ENCODE data around the gene ICAM2. TPM values are rescaled to one million over a fixed set of nuclear protein-coding genes. Genes with fewer than 3 reads are reported as not detected.

Gene ICAM2
- total RNA-seq, 4 donors from 2014 or later: 6.4 to 24.3 (median 9.3) TPM; not detected in 1

- DNase-seq: no peak
- no peak for TF ChIP-seq EP300 (IDR thresholded peaks at IDR 0.05; ENCODE audit: low read depth)
- TF ChIP-seq POLR2AphosphoS5 (IDR thresholded peaks at IDR 0.05): no peak
- no peak for TF ChIP-seq CTCF (IDR thresholded peaks at IDR 0.05)
- TF ChIP-seq POLR2A (IDR thresholded peaks at IDR 0.05): no peak
- in situ Hi-C loops (cut with MboI; ENCODE audit: low pct_ligation_motif_present in 1 of 4, low pct_unique_long_range_greater_than_20kb in 1 of 4, low sequenced_read_pairs in 3 of 4): loop anchor here in 3 of 4 donors (10.0 to 25.0 kb wide), 2 partner anchors 107 to 249 kb away; no protein-coding TSS in a partner anchor
- H3K27me3 ChIP-seq: no peaks in the 10 kb centered on the region
- H3K4me1 ChIP-seq: peaks cover 0 to 2% (median 0%) of the 10 kb centered on the region in 4 donors
- no peak overlapping the region for H3K4me3 ChIP-seq
- no peaks in the 10 kb centered on the region for H3K9me3 ChIP-seq
- intact Hi-C loops (cut with DNase I; ENCODE audit: low total_unique reads): no loop called here
- no peak overlapping the region for H3K27ac ChIP-seq
- 95 to 100% methylated on average over 3 to 5 of the region's 5 CpGs for WGBS, 2 donors (ENCODE audit: low coverage in 1 of 2)
- H3K36me3 ChIP-seq: peaks cover 0 to 2% (median 0%) of the 10 kb centered on the region in 4 donors
Measured at GRCh38 chr17:64037802-64038201, 17.4 kb upstream of the ICAM2 start.

- no peaks in the 10 kb centered on the region for H3K27me3 ChIP-seq
- WGBS, 2 donors (ENCODE audit: low coverage in 1 of 2): 78 to 89% methylated on average over 4 to 6 of the region's 6 CpGs
- no peaks in the 10 kb centered on the region for H3K9me3 ChIP-seq
- in situ Hi-C loops (cut with MboI; ENCODE audit: low pct_ligation_motif_present in 1 of 4, low pct_unique_long_range_greater_than_20kb in 1 of 4, low sequenced_read_pairs in 3 of 4): loop anchor here in 3 of 4 donors (10.0 to 25.0 kb wide), 2 partner anchors 108 to 250 kb away; no protein-coding TSS in a partner anchor
- no peak overlapping the region for H3K4me3 ChIP-seq
- no peaks in the 10 kb centered on the region for H3K36me3 ChIP-seq
- H3K27ac ChIP-seq: no peak overlapping the region
- intact Hi-C loops (cut with DNase I; ENCODE audit: low total_unique reads): no loop called here
- TF ChIP-seq POLR2AphosphoS5 (IDR thresholded peaks at IDR 0.05): no peak
- TF ChIP-seq CTCF (IDR thresholded peaks at IDR 0.05): no peak
- no peak for TF ChIP-seq EP300 (IDR thresholded peaks at IDR 0.05; ENCODE audit: low read depth)
- TF ChIP-seq POLR2A (IDR thresholded peaks at IDR 0.05): no peak
- no peak for DNase-seq
- peaks cover 0 to 2% (median 0%) of the 10 kb centered on the region in 4 donors for H3K4me1 ChIP-seq
Measured at GRCh38 chr17:64037180-64037579, 16.7 kb upstream of the ICAM2 start.

GRCh38 chr17:64036198-64036922, 15.9 kb upstream of the ICAM2 start:
- intact Hi-C loops (cut with DNase I; ENCODE audit: low total_unique reads) (no loop called here), in situ Hi-C loops (cut with MboI; ENCODE audit: low pct_ligation_motif_present in 1 of 4, low pct_unique_long_range_greater_than_20kb in 1 of 4, low sequenced_read_pairs in 3 of 4) (loop anchor here in 3 of 4 donors (10.0 to 25.0 kb wide), 2 partner anchors 108 to 251 kb away; no protein-coding TSS in a partner anchor)
- WGBS, 2 donors (ENCODE audit: low coverage in 1 of 2): 89 to 90% methylated on average over 9 to 14 of the region's 14 CpGs
- no peaks in the 10 kb centered on the region for H3K9me3 ChIP-seq
- H3K27me3 ChIP-seq: no peaks in the 10 kb centered on the region
- DNase-seq: no peak
- H3K4me1 ChIP-seq: peaks cover 0 to 2% (median 0%) of the 10 kb centered on the region in 4 donors
- H3K27ac ChIP-seq: no peak overlapping the region
- no peak overlapping the region for H3K4me3 ChIP-seq
- H3K36me3 ChIP-seq: no peaks in the 10 kb centered on the region
- TF ChIP-seq CTCF (IDR thresholded peaks at IDR 0.05) (no peak), EP300 (IDR thresholded peaks at IDR 0.05; ENCODE audit: low read depth) (no peak)

- Histone ChIP-seq H3K9me3 (no peaks in the 10 kb centered on the region), H3K27me3 (no peaks in the 10 kb centered on the region), H3K4me3 (no peak overlapping the region), H3K36me3 (no peaks in the 10 kb centered on the region), H3K27ac (no peak overlapping the region), H3K4me1 (no peaks in the 10 kb centered on the region)
- DNase-seq: no peak
- in situ Hi-C loops (cut with MboI; ENCODE audit: low pct_ligation_motif_present in 1 of 4, low pct_unique_long_range_greater_than_20kb in 1 of 4, low sequenced_read_pairs in 3 of 4) (loop anchor here in 3 of 4 donors (10.0 to 25.0 kb wide), 2 partner anchors 113 to 255 kb away; no protein-coding TSS in a partner anchor), intact Hi-C loops (cut with DNase I; ENCODE audit: low total_unique reads) (no loop called here)
- TF ChIP-seq POLR2A (IDR thresholded peaks at IDR 0.05) (no peak), POLR2AphosphoS5 (IDR thresholded peaks at IDR 0.05) (no peak), EP300 (IDR thresholded peaks at IDR 0.05; ENCODE audit: low read depth) (no peak), CTCF (IDR thresholded peaks at IDR 0.05) (no peak)
- WGBS, 2 donors (ENCODE audit: low coverage in 1 of 2): 95% methylated on average over 4 of the region's 4 CpGs; no CpG with 5 or more reads in 1 of the 2 donors
Measured at GRCh38 chr17:64032081-64032480, 11.6 kb upstream of the ICAM2 start.
